Activated CD4-positive, alpha-beta T cell treated with anti-CD3 and anti-CD28 coated beads, Interleukin-2, amount 50 U/mL, for 4 hours (primary cell): ENCODE measurements around the gene JMJD7.

Experiments used
- DNase-seq, 2 experiments: peaks; one replicate each; pipeline ENCODE4 v3.0.0-alpha.2; 2020

JMJD7 gene

DNA sequence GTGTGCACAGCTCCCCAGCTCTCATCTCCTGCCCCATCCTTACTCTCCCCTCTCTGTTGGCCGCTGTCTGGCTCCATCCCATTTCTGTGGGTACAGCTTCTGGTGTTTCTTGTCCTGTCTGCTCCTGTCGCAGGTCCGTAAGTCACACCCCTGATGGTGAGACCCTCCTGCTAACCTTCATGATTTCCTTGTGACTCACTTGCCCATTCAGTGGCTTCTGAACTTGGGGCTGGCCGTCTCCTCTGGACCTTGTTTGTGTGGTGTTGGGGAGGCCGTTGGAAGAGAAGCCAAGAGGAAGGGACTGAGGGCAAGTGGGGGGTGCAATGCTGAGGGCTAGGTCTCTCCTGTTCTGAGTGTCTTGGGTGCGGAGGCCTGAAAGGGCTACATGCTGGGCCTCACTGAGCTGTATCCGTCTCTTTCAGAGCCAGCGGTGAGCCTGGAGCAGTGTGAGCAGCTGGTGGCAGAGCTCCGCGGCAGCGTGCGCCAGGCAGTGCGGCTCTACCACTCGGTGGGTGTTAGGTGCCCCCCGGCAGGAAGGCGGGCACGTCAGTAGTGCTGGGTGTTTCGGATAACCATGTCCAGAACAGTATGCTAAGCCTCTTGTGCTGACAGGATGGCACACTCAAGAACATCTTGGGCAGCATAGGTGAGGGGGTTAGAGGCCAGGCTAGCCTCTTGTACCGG lies 3.7 kb upstream of the JMJD7 start:
- no peak for DNase-seq

DNA sequence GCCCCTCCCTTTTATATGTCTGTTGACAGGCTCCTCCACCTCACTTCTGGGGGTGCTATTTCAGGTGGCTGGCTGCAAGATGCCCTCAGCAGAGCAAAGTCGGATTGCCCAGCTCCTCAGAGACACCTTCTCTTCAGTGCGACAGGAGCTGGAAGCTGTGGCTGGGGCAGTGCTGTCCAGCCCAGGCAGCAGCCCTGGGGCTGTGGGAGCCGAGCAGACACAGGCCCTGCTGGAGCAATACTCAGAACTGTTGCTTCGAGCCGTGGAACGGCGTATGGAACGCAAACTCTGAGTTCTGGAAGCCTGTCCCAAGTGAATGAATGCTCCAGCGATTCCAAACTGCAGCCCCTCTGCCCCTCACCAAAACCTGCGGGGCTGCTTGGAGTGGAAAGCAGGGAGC lies 2.7 kb upstream of the JMJD7 start:
- DNase-seq, result no peak

DNA sequence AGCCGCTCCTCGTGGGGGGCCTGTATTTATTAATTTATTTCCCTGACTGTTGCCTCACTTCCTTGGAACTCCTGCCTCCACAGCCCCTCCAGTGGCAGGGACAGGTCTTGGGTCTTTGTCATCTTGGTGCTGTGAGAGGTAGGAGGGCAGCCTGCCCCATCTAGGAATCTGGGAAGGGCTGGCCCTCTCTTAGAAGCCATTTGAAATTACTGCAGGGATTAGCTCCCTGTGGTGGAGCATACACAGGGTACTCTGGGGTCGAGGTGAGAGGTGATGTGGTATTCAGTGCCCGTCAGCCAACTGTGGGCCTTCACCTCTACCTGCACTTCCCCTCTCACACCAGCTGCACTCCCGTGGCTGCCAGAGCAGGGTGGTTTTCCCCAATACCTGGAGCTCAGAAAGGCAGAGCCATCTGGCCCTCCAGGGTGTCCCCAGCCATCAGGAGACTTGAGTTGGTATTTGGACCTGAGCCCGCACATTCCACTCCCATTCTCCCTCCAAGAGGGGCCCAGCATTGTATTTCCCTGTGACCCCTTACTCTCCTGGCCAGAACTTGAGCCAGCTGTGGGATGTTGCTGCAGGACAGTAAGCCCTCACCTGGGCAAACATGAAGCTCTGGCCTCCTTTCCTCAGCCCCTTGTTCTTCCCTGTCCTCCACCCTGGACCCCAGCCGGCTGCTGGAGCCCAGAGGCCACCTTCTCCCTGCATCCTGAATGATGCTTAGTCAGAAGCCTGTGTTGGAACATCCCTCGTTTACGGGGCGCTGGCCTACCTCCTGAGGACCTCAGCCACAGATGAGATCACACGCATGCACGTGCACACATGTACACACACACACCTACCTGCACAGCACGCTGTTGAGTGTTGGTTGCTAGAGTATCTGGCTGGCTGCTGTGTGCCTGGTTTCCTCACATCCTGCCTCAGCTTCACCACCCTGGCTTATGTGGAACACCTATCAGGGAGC lies 2.0 kb upstream of the JMJD7 start:
- no peak for DNase-seq

DNA sequence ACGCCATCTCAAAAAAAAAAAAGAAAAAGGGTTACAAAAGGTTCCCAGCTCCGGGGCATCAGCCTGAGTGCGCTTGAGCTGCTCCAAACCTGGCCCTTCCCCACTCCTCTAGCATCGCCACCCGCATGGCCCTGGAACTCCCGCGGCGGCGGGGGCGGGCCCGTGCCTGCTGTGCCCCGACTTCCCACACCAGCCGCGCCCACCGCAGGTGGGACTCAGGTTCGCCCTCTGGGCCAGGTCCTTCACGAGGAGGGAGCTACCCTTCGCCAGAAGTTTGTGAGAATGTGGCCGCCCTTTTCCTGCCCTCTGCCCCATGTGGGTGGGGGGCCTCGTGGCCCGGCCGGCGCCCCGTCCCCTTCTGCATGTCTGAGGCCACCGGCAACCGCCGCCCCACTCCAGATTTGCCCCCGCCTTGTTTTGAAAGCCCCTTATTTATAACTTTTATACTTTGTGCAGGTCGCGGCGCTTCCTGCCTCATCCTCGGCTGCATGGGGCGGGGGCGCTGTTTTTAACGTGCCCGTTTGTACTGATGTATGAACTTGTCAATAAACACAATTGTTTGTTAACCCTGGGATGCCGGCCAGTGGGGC lies 507 bp upstream of the JMJD7 start:
- peak; percentile 5 to 13 for DNase-seq

DNA sequence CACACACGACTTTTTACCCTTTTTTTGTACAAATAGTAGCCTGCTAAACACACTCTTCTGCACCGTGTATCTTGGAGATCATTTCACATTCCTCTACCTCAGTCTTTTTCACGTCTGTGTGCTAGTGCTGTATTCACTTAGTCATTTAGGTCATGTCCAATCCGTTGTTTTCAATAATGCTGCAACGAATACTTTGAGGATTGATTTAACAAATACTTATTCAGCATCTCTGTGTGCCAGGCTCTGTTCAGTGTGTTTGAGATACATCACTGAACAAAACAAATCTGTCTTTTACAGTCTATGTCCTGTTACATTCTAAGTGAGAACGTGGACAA lies 882 bp downstream of the JMJD7 start:
- DNase-seq, result no peak

DNA sequence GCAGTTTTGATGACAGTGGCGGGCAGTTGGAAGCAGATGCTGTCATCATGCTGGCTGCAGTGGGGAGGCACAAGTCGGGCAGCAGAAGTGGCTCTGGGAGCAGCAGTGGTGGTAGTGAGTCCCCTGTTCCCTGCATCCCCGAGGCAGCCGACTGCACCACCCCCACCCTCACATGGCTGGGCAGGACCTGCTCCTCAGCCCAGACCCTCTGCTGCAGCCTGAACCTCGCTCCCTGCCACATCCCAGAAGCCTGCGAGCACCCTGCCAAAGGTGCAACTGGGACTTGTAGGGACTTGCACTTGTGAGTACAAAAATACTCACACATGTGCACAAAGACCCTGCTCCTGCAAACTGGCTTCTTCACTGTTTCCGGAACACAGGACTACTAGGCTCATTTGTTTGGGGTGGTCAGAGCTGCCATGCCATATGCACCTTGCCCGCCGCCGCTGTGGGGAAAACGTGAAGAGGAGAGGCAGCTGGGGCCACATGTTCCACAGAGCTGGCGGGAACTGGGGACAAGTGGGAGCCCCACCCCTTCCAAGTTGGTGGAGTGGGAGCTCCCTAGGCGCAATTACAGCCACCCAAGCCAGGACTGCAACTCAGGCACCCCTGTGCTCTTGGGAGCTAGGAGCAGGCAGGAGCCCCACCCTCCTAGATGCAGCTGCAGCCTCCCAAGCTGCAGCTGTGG lies 2.2 kb downstream of the JMJD7 start:
- DNase-seq, result no peak

DNA sequence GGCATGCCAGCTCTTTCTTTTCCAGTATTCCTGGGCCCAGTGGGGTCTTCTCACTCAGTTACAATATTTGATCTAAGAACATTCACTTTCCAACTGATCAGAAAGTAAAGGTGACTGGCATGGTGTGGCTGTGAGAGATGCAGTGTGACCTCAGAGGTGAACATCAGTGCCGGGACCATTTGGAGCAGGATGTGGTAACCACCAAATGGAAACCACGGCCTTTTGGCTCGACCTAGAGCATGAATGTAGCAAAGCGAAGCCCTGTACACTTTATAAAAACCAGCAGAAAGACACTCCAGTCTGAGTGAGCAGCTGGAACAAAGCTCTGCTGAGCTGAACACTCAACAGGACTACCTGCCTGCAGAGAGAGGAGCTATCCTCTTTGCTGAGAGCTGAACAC lies 3.4 kb downstream of the JMJD7 start:
- peak; percentile 12 to 18 for DNase-seq

DNA sequence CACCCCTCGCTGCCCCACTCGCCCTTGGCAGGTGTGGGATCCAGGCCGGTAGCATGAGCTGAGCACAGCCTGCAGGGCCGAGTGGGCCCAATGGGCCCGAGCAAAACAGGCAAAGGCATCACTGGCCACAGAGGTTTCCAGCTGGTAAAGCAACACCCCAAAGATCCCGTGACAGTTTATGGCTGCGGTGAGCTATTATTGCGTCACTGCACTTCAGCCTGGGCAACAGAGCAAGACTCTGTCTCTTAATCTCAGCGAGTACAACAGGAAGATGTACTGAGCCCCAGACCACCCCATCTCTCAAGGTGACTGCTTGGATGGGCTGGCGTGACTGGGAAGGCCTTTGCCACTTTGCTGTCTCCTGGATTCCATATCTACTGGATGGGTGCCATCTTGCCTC lies 4.3 kb downstream of the JMJD7 start:
- DNase-seq, result no peak

DNA sequence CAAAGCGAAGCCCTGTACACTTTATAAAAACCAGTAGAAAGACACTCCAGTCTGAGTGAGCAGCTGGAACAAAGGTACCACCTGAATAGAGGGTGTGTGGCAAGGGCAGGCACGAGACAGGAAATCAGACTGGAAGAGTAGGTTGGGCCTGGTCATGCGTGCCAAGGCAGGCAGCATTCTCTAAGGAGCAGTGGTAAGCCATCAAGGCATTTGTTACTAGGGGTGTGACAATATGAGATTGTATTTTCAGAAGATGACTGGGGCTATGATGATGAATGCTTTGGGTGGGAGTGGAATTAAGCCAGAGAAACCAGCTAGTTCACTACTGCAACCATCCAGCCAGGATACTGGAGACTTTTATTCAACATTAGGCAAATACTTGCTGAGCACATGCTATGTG lies 5.0 kb downstream of the JMJD7 start:
- no peak for DNase-seq

DNA sequence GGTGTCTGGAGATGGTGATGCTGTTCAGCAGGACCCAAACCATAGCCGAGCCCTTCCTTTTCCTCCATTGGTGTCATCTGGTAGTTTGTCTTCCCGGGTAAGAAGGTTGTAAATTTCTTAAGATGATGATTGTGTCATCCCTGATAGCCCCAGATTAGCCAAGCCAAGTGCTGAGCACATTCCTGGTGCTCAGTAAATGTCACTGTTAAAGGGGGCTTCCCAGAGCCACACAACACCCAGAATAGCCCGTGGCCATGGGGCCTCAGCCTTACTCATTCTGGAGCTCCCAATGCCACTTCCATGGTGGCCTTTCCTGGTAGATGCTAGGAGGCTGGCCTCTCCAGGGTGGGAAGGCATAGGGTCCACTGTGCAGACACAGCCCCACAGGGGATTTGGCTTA lies 6.2 kb downstream of the JMJD7 start:
- DNase-seq, result no peak

DNA sequence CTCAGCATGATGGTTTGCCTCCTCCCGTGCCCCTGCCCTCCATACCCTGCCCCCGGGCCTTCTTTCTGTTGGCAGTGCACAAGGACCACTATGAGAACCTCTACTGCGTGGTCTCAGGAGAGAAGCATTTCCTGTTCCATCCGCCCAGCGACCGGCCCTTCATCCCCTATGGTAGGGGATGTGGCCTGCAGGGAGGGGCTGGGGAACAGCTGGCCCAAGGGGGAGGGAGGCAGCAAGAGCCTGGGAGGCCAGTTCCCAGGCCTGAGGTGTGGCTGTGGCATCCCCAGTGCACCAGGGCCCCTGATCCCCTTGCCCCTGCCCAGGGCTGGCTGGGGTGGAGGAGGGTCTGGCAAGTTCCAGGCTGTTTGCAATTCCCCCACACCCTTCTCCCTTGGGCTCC lies 8.2 kb downstream of the JMJD7 start:
- no peak for DNase-seq

DNA sequence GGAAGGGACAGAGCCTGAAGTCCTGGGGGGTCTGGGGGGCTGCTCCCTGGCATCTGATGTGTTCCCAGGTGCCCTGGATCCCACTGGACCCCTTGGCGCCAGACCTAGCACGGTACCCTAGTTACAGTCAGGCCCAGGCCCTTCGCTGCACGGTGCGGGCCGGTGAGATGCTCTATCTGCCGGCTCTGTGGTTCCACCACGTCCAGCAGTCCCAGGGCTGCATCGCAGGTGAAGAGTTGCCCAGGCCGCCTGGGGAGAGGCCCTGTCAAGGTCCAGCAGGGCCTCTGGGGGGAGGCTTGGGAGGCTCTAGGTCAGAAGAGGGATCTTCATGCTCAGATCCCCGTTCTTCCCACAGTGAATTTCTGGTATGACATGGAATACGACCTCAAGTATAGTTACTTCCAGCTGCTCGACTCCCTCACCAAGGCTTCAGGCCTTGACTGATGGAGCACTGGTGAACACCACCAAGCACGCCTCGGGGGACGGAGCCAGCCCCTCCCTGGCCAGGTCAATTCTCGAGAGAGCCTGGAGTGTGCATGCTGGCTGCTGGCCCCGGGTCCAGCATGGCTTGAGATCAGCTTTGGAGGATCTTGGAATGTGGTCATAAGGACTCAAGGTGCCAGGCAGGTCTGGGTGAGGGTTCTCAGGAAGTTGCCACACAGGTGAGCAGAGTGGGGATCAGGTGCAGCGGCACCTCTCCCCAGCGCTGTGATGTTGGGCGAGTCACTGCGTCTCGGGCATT lies 9.0 kb downstream of the JMJD7 start:
- no peak for DNase-seq

DNA sequence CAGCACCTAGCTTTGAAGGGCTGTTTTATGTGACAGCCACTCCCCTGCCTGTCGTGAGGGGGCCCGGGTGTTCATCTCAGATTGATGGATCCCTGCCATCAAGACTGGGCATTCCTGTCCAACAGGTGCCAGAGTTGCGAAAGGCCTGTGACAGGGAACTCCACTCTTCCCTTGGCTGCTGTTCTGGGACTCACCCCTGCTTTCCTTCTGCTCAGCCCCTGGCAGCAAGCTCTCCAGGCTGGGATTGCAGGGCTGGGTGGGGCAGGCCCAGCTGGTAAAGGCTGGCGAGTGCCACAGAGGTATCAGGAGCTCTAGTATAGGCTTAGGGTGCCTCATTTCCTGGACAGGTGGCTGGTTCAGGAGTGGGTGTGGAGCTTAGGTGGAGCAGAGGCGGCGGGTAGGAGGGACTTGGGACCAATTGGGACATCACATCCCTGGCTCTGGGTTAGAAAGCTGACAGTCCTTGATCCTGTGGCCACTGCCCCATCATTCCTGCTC lies 10.6 kb downstream of the JMJD7 start, which contains the start of gene PLA2G4B:
Gene PLA2G4B, plus strand, starts transcription at position 448 of the 498 bp plus-strand sequence. CDS start 67 bp downstream, outside the sequence.
- DNase-seq, result no peak

DNA sequence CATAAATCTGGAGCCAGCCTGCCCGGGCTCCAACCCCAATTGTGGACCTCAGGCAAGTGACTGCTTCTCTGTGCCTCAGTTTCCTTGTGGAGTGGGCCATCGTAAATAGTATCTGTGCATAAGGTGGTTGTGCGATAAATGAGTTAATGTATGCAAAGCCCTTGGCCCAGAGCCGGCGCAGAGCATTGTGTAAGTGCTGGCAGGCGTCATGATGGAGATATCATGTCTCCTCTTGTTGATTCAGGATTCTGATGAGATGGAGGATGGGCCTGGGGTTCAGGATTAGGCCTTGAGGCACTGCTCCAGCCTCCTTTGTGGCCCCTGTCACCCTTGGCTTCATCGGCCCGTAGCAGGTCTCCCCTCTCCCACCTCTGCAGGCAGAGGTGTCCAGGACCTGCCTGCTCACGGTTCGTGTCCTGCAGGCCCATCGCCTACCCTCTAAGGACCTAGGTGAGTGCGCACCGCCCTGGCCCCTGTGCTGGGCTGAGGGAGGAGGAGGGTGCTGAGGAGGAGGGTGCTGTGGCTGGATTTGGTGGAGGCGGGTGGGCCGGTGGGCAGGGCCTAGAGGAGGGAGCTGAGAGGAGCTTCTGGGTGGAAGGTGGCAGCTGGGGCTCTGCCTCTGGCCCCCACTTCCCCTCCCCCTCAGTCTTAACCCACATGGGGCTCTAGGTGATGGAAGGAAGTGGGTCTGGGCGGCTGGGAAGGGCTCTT lies 12.0 kb downstream of the JMJD7 start:
- DNase-seq, result no peak

DNA sequence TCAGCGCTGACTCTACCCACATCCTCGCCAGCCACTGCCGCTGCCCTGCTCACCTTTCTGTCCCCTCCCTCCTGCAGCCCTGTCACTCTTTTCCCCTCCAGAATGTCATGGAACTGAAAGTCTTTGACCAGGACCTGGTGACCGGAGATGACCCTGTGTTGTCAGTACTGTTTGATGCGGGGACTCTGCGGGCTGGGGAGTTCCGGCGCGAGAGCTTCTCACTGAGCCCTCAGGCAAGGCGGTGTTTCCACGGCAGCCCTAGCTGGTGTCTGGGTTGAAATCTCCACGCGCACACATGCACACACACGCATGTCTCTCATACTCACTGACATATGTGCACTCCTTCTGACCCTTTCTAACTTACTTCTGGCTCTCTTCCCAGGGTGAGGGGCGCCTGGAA lies 12.8 kb downstream of the JMJD7 start:
- no peak for DNase-seq

DNA sequence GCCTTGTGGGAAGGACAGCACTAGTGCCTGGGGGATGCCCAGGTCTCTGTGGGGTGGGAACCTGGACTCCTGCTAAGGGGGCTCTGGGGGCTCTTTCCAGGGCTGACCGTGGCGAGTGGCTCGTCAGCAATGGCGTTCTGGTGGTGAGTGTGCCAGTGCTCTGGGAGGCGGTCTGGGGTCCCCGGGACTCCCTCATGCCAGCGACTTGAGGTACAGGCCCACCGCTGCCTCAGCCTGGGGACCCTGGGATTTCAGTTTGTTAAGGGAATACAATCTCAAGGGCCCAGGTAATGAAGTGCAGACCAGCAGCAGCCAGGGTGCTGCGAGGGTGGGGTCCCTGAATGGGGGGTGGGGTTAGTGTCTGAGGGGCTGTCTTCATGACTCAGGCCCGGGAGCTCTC lies 13.2 kb downstream of the JMJD7 start:
- no peak for DNase-seq

DNA sequence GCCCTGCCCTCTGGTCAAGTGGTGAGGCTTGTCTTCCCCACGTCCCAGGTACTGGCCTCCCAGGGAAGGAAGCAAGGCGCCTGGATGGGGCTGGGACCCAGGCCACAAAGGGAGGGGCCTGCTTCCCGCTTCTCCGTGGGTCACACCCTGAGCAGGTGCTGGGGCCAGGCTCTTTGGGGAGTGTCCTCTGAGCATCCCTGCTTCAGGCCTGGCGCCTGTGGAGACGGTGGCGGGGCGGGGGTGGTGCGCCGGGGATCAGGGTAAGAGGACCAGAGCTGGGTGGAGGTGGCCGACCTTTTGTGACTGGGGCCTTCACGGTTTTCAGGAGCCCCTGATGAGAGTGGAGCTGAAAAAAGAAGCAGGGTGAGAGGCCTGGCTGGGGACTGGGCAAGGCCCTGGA lies 14.3 kb downstream of the JMJD7 start:
- DNase-seq, result no peak

DNA sequence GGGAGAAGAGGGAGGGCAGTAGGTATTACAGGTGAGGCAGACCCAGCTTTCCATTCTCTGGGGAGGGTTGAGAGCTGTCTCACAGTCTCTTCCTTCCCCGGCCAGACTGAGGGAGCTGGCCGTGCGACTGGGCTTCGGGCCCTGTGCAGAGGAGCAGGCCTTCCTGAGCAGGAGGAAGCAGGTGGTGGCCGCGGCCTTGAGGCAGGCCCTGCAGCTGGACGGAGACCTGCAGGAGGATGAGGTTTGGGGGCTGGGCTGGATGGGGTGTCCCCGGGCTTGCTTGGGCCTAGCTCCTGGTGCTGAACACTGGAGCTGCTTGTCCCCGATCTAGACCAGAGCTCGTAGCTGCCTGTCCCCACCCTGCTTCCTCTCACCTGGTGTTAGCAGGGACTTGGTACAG lies 15.7 kb downstream of the JMJD7 start:
- no peak for DNase-seq

DNA sequence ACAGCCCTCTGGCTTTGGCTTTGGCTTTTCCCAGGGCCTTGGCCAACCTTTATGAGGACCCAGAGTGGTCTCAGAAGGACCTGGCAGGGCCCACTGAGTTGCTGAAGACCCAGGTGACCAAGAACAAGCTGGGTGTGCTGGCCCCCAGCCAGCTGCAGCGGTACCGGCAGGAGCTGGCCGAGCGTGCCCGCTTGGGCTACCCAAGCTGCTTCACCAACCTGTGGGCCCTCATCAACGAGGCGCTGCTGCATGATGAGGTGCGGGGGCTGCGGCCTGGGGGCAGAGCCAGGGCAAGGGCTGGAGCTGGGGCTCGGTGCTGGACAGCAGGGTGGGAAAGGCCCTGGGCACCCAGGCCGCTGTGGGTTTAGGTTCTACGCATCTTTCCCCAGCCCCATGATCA lies 16.9 kb downstream of the JMJD7 start:
- no peak for DNase-seq

DNA sequence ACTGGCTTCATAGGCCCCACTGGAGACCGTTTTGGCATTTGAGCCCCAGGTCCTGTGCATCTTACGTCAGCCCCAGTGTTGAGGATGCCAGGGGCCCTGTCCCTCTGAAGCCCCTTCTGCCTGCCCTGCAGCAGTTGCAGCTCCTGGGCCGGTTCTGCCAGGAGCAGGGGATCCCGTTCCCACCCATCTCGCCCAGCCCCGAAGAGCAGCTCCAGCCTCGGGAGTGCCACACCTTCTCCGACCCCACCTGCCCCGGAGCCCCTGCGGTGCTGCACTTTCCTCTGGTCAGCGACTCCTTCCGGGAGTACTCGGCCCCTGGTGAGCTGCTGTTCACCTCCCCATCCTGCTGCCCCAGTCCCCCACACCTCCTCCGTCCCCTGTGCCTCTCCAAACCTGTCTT lies 19.3 kb downstream of the JMJD7 start:
- DNase-seq, result no peak

DNA sequence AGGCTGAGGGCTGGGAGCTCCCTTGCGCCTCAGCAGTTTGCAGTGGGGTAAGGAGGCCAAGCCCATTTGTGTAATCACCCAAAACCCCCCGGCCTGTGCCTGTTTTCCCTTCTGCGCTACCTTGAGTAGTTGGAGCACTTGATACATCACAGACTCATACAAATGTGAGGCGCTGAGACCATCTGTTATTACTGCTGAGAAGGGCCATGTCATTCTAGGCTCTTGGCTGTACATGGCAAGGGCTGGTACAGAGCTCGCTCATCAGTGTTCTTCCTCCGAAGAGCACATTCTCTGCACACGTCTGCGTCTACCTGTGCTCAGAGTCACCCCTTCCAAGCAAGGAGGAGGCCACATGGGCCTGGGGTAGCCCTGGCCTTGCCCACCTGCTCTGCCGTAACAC lies 20.1 kb downstream of the JMJD7 start:
- no peak for DNase-seq

DNA sequence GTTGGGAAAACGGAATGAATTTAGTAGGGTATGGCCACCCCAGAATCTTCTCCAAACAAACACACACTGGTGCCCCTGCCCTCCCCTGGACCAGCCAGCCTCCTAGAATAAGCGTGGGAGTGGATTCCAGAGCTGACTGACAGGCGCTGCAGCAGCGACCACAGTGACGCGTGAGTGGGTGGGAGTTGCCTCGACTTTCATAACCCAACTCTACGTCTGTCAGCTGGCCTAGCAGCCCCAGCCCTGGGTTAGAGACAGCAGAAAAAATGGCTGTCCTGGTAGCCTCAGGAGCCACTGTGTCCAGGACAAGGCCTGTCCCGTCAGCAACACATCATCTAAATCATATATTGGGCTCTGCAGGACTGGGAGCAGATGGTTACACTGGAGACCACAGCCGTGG lies 20.7 kb downstream of the JMJD7 start:
- no peak for DNase-seq
